Epithelial cell of proximal tubule (primary cell): ENCODE results near the gene ACTL6B. TPM values are rescaled to one million over a fixed set of nuclear protein-coding genes. Genes with fewer than 3 reads are reported as not detected.
A peak's percentile ranks its signal among the peaks of the same experiment; 100 is the strongest.

ENCODE experiments used
- DNase-seq: peaks from one replicate; pipeline ENCODE4 v3.0.0-alpha.2; 2011; ENCODE audit warnings: low read depth
- H3K4me3 ChIP-seq: 2 replicates; pipeline ENCODE4 v1.5.1; 2011; ENCODE audit warnings: low read depth, mild to moderate bottlenecking, low read length
- CTCF ChIP-seq: conservative IDR thresholded peaks from 2 replicates; pipeline ENCODE4 v1.5.1; 2012; ENCODE audit warnings: low read depth, mild to moderate bottlenecking, low read length
- total RNA-seq: library from RNA; depleted of rRNA; stranded (reverse); fragments of >200 nt; gene quantifications from 2 replicates; pipeline ENCODE4 v1.2.3, GENCODE V29; 2015

ACTL6B gene
- total RNA-seq, 1 donor from 2014 or later: not detected

- no peak for TF ChIP-seq CTCF
- no peak overlapping the region for H3K4me3 ChIP-seq
- no peak for DNase-seq
These were observed 36.0 kb downstream of the ACTL6B start for GRCh38 chr7:100620239-100620638.

- no peak for DNase-seq
- H3K4me3 ChIP-seq: no peak overlapping the region
- TF ChIP-seq CTCF: no peak
These were observed 41.9 kb downstream of the ACTL6B start for GRCh38 chr7:100614308-100614861.

- no peak for DNase-seq
- no peak for TF ChIP-seq CTCF
- peak overlapping the region; percentile 98 for H3K4me3 ChIP-seq
These were observed 42.7 kb downstream of the ACTL6B start for GRCh38 chr7:100613412-100614175.

- no peak for DNase-seq
These were observed 43.4 kb downstream of the ACTL6B start for GRCh38 chr7:100612730-100613390.

GRCh38 chr7:100611983-100612729 is 44.1 kb downstream of the ACTL6B start, which contains the start of gene MOSPD3:
TSS of gene MOSPD3 (plus strand) at chr7:100612540. CDS start at chr7:100612792, 252 bp downstream.
- no peak for TF ChIP-seq CTCF
- H3K4me3 ChIP-seq: peak within 1 kb of the TSS; percentile 98

More at GRCh38 chr7:100612730-100613390, 43.4 kb downstream of the ACTL6B start:
- TF ChIP-seq CTCF: peak; percentile 29
- H3K4me3 ChIP-seq: peak overlapping the region; percentile 98

GRCh38 chr7:100609958-100610357 is 46.3 kb downstream of the ACTL6B start:
- no peak for DNase-seq
- TF ChIP-seq CTCF: no peak
- no peak overlapping the region for H3K4me3 ChIP-seq

More at GRCh38 chr7:100611983-100612729, 44.1 kb downstream of the ACTL6B start, which contains the start of gene MOSPD3:
- peak; percentile 96 for DNase-seq
